HG02678 (cell line): Measurements from ENCODE around the gene CNTN2.

Experiments
- ATAC-seq: cut with Tn5 transposase; IDR thresholded peaks from one replicate; pipeline ENCODE4 v1.9.1; 2021; ENCODE audit warnings: mild to moderate bottlenecking, moderate library complexity; ENCODE audit not compliant: unreplicated experiment

CNTN2 gene

GRCh38 chr1:205111354-205111753 is 68.3 kb downstream of the CNTN2 start:
- ATAC-seq = no peak

- ATAC-seq = no peak
These were observed 75.7 kb downstream of the CNTN2 start for GRCh38 chr1:205118752-205119151.

- peak; percentile 94 for ATAC-seq
These were observed 78.9 kb downstream of the CNTN2 start, which contains the start of gene RBBP5 for GRCh38 chr1:205121660-205122488. TSS of gene RBBP5 (minus strand) at chr1:205121978. CDS start at chr1:205121873, 105 bp downstream.

GRCh38 chr1:205122489-205122882 is 79.5 kb downstream of the CNTN2 start:
- ATAC-seq = peak; percentile 5

- no peak for ATAC-seq
These were observed 81.7 kb downstream of the CNTN2 start for GRCh38 chr1:205124726-205125125.

- no peak for ATAC-seq
These were observed 84.6 kb downstream of the CNTN2 start for GRCh38 chr1:205127646-205128045.
